GM12865 (cell line): ENCODE measurements around the gene WDR26.
"Not testable (repeated sequence)": the region's sequence is repeated elsewhere in the genome, so short reads cannot be mapped to it uniquely, and the experiment has no call there.

Experiments
- DNase-seq: peaks from one replicate; pipeline ENCODE4 v3.0.0; 2010; ENCODE audit warnings: low read depth
- H3K4me3 ChIP-seq: 2 replicates; pipeline ENCODE4 v1.5.1; 2011; ENCODE audit warnings: mild to moderate bottlenecking, low read depth, low read length, control low read depth
- CTCF ChIP-seq: IDR thresholded peaks from 2 replicates; pipeline ENCODE4 v1.5.1; 2011; ENCODE audit warnings: low read length, control low read depth, low read depth, inconsistent platforms; ENCODE audit not compliant: insufficient read depth; ENCODE audit errors: missing control alignments

WDR26 gene

GRCh38 chr1:224434691-224435317 is at the start of gene WDR26:
Gene WDR26, minus strand, starts transcription at chr1:224434797.
- DNase-seq = peak; percentile 90
- H3K4me3 ChIP-seq = peak within 1 kb of the TSS; percentile 93
- TF ChIP-seq CTCF = peak; percentile 19

GRCh38 chr1:224483206-224483605 is 48.6 kb upstream of the WDR26 start:
- not testable (repeated sequence) for DNase-seq, H3K4me3 ChIP-seq

- no peak for DNase-seq
- no peak for TF ChIP-seq CTCF
- H3K4me3 ChIP-seq = no peak overlapping the region
These were observed 48.0 kb upstream of the WDR26 start for GRCh38 chr1:224482619-224483018.

GRCh38 chr1:224481601-224482000 is 47.0 kb upstream of the WDR26 start:
- no peak for DNase-seq
- H3K4me3 ChIP-seq = no peak overlapping the region
- no peak for TF ChIP-seq CTCF

- DNase-seq, H3K4me3 ChIP-seq: not testable (repeated sequence)
These were observed 46.4 kb upstream of the WDR26 start for GRCh38 chr1:224480888-224481459.

- DNase-seq, H3K4me3 ChIP-seq: not testable (repeated sequence)
These were observed 45.6 kb upstream of the WDR26 start for GRCh38 chr1:224480200-224480599.

- DNase-seq = no peak
- no peak overlapping the region for H3K4me3 ChIP-seq
- TF ChIP-seq CTCF = no peak
These were observed 38.2 kb upstream of the WDR26 start for GRCh38 chr1:224472806-224473205.

GRCh38 chr1:224466154-224466553 is 31.6 kb upstream of the WDR26 start:
- H3K4me3 ChIP-seq = no peak overlapping the region
- no peak for DNase-seq
- no peak for TF ChIP-seq CTCF

- DNase-seq = no peak
- TF ChIP-seq CTCF = no peak
- no peak overlapping the region for H3K4me3 ChIP-seq
These were observed 25.4 kb upstream of the WDR26 start for GRCh38 chr1:224459966-224460365.
